Activated B cell treated with CpG ODN at 0.5 μM for 24 hours (primary cell): ENCODE data around the gene C6. TPM values are rescaled to one million over a fixed set of nuclear protein-coding genes. Genes with fewer than 3 reads are reported as not detected.

Experiments
- ATAC-seq: fragments of 200-7000 bp; cut with Tn5 transposase; one replicate; pipeline ENCODE4 v1.10.0; 2021; ENCODE audit warnings: low read depth, mild to moderate bottlenecking, moderate library complexity
- CTCF ChIA-PET: fragments of 350-600 bp; sonication (Branson Sonifier 250); formaldehyde crosslinking; loops from one replicate; lab custom pipeline; 2021; ENCODE audit warnings: antibody characterized with exemption; lab: Charles Lee
- POLR2A ChIA-PET: fragments of 350-600 bp; sonication (Branson Sonifier 250); formaldehyde crosslinking; loops from one replicate; lab custom pipeline; 2021; ENCODE audit warnings: antibody characterized with exemption; lab: Charles Lee
- DNase-seq: peaks from one replicate; pipeline ENCODE4 v3.0.0; 2022
- H3K27ac Mint-ChIP-seq: one replicate; pipeline ENCODE4 v1.8.0; 2020; ENCODE audit warnings: mixed read lengths
- H3K27me3 Mint-ChIP-seq: one replicate; pipeline ENCODE4 v1.8.0; 2021; ENCODE audit warnings: mixed read lengths
- H3K36me3 Mint-ChIP-seq: one replicate; pipeline ENCODE4 v1.8.0; 2021; ENCODE audit warnings: low read depth, mixed read lengths
- H3K4me1 Mint-ChIP-seq: one replicate; pipeline ENCODE4 v1.8.0; 2021; ENCODE audit warnings: mixed read lengths
- H3K4me3 Mint-ChIP-seq: one replicate; pipeline ENCODE4 v1.8.0; 2020; ENCODE audit warnings: mild to moderate bottlenecking, mixed read lengths
- H3K9me3 Mint-ChIP-seq: one replicate; pipeline ENCODE4 v1.8.0; 2020; ENCODE audit warnings: mixed read lengths
- intact Hi-C: fragments of 100-400 bp; cut with micrococcal nuclease; formaldehyde crosslinking; loops from one replicate; pipeline ENCODE4 v1.15.1; 2024
- total RNA-seq: library from RNA; stranded (reverse); gene quantifications from 2 replicates; pipeline ENCODE4 v1.2.3, GENCODE V29; 2022
- TF ChIP-seq, protein P1 (sequence below): fragments of 200-600 bp; IDR thresholded peaks from one replicate; pipeline ENCODE4 v1.8.0; 2022; ENCODE audit warnings: antibody characterized with exemption, mild to moderate bottlenecking

The C6 gene
- total RNA-seq, 1 donor from 2014 or later, result not detected

DNA sequence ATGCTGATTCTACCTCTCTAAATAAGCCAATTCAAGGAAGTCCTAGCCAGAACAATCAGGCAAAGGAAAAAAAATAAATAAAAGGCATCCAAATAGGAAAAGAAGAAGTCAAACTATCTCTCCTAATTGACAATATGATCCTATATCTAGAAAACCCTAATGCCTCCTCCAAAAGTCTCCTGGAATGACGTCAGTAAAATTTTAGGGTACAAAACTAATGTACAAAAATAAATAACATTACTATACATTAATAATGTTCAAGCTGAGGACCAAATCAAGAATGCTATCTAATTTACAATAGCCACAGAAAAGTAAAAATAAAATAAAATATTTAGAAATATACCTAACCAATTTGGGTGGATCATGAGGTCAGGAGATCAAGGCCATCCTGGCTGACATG lies 33.8 kb upstream of the C6 start:
- CTCF ChIA-PET, result no interaction called here
- Mint-ChIP-seq H3K4me3 (no peak overlapping the region), H3K27me3 (no peaks in the 10 kb centered on the region), H3K4me1 (no peaks in the 10 kb centered on the region), H3K9me3 (no peaks in the 10 kb centered on the region), H3K27ac (no peak overlapping the region), H3K36me3 (no peaks in the 10 kb centered on the region)
- ATAC-seq, result no peak
- TF ChIP-seq, protein P1, sequence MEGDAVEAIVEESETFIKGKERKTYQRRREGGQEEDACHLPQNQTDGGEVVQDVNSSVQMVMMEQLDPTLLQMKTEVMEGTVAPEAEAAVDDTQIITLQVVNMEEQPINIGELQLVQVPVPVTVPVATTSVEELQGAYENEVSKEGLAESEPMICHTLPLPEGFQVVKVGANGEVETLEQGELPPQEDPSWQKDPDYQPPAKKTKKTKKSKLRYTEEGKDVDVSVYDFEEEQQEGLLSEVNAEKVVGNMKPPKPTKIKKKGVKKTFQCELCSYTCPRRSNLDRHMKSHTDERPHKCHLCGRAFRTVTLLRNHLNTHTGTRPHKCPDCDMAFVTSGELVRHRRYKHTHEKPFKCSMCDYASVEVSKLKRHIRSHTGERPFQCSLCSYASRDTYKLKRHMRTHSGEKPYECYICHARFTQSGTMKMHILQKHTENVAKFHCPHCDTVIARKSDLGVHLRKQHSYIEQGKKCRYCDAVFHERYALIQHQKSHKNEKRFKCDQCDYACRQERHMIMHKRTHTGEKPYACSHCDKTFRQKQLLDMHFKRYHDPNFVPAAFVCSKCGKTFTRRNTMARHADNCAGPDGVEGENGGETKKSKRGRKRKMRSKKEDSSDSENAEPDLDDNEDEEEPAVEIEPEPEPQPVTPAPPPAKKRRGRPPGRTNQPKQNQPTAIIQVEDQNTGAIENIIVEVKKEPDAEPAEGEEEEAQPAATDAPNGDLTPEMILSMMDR, result no peak
- POLR2A ChIA-PET, result no interaction called here
- DNase-seq, result no peak
- intact Hi-C loops, result no loop called here

DNA sequence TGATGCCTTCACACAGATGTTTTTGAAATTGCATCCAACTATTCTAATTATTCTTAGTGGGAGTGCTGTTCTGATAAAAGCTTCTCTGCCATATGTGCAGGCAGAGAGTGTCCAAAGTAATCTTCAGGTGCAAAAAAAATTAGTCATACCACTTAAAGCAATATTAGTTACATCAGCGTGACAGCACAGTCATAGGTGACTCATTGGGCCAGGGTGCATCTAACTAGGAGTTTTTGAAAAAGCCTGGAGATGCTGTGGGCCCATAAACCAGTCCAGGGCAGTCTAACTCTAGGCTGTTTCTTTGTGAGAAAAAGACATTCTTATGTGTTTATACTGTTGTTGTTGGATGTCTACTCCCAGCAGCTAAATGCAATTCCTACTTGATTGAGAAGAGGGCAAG lies 33.0 kb upstream of the C6 start:
- CTCF ChIA-PET, result no interaction called here
- no peaks in the 10 kb centered on the region for H3K36me3 Mint-ChIP-seq
- no peaks in the 10 kb centered on the region for H3K4me1 Mint-ChIP-seq

DNA sequence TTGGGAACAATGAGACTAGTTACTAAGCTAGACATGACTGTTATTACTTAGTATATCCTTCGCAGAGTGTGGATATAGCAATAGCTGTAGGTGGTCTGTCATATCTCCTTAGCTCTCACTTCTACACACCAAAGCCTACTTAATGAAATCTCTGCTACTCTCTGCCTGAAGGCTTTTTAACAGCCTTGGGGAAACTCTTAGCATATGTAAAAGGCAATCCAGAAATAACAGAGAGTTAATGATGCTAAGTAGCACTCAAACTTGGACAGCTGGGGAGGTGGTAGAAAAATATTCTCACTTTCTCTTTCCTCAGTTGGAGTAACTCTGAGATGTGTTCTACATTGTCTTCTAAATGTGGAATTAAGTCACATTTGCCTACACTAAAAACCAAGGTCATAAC lies 30.2 kb upstream of the C6 start:
- H3K27me3 Mint-ChIP-seq, result no peaks in the 10 kb centered on the region
- H3K27ac Mint-ChIP-seq, result no peak overlapping the region
- H3K4me3 Mint-ChIP-seq, result no peak overlapping the region
- intact Hi-C loops, result no loop called here
- TF ChIP-seq, protein P1, result no peak
- DNase-seq, result no peak
- no peaks in the 10 kb centered on the region for H3K36me3 Mint-ChIP-seq
- ChIA-PET CTCF (no interaction called here), POLR2A (no interaction called here)
- ATAC-seq, result no peak
- H3K9me3 Mint-ChIP-seq, result peaks cover 5% of the 10 kb centered on the region
- no peaks in the 10 kb centered on the region for H3K4me1 Mint-ChIP-seq

More for the DNA sequence above, 33.0 kb upstream of the C6 start:
- no peak for DNase-seq
- H3K9me3 Mint-ChIP-seq, result no peaks in the 10 kb centered on the region
- H3K4me3 Mint-ChIP-seq, result no peak overlapping the region
- POLR2A ChIA-PET, result no interaction called here
- no peak for ATAC-seq
- TF ChIP-seq, protein P1, result no peak
- intact Hi-C loops, result no loop called here
- H3K27ac Mint-ChIP-seq, result no peak overlapping the region
- no peaks in the 10 kb centered on the region for H3K27me3 Mint-ChIP-seq

DNA sequence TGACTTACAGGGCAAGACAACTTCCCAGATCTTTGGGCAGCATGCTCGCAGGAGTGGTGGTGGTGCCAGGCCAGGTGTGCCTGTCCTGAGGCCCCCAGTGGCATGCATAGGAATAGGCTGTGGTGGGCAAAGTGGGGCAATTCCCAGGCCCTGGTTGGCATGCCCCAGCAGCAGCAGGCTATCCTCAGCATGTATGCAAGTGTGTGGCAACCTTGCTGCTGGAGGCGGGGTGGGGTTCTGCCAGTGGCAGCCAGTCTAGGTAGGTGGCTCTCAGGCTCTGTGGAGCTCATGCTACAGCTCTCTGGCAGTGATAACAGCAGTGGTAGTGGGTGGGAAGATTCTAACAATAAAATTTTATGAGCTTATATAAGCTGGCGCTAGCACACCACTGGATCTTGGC lies 27.7 kb upstream of the C6 start:
- TF ChIP-seq, protein P1, result no peak
- CTCF ChIA-PET, result no interaction called here

DNA sequence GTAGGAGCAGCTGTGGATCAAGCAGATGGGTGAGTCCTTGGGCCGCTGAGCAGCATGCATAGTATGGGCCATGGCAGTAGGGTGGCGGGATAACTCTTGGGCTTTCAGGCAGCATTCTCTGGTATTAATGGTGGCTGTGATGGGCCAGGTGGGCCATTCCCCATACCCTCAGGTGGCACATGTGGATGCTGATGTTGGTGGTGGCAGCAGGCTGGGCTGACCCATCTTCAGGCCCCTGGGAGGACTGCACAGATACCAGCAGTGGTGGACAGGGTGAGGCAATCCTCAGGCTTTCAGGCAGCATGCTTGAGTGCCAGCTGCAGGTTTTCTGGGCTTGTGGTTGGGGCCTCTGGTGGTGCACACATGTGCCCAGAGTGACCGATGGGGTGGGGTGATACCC lies 27.1 kb upstream of the C6 start:
- Mint-ChIP-seq H3K9me3 (peaks cover 8% of the 10 kb centered on the region), H3K36me3 (no peaks in the 10 kb centered on the region), H3K4me3 (no peak overlapping the region), H3K27ac (no peak overlapping the region), H3K27me3 (no peaks in the 10 kb centered on the region), H3K4me1 (no peaks in the 10 kb centered on the region)
- no peak for ATAC-seq
- ChIA-PET CTCF (no interaction called here), POLR2A (no interaction called here)
- TF ChIP-seq, protein P1, result no peak
- intact Hi-C loops, result no loop called here
- DNase-seq, result no peak

More for the DNA sequence above, 27.7 kb upstream of the C6 start:
- Mint-ChIP-seq H3K36me3 (no peaks in the 10 kb centered on the region), H3K9me3 (peaks cover 8% of the 10 kb centered on the region), H3K4me1 (no peaks in the 10 kb centered on the region), H3K27me3 (no peaks in the 10 kb centered on the region), H3K4me3 (no peak overlapping the region), H3K27ac (no peak overlapping the region)
- ATAC-seq (no peak), DNase-seq (no peak)
- intact Hi-C loops, result no loop called here
- POLR2A ChIA-PET, result no interaction called here
